Mesenchymal stem cell (in vitro differentiated cells and primary cell): ENCODE measurements around the gene CEP162.
"Not testable (repeated sequence)": the region's sequence is repeated elsewhere in the genome, so short reads cannot be mapped to it uniquely, and the experiment has no call there.

ENCODE experiments used
- DNase-seq: peaks from one replicate; pipeline ENCODE4 v3.0.0-alpha.2; 2013
- H2AFZ ChIP-seq: one replicate; pipeline ENCODE4 v1.6.1; 2013; ENCODE audit warnings: low read depth, mild to moderate bottlenecking, control low read depth, inconsistent platforms, low read length, moderate library complexity
- H2AK5ac ChIP-seq: 2 replicates; pipeline ENCODE4 v1.6.1; 2013; ENCODE audit warnings: low read length, moderate library complexity, mild to moderate bottlenecking, inconsistent platforms; ENCODE audit not compliant: severe bottlenecking
- H2BK120ac ChIP-seq: one replicate; pipeline ENCODE4 v1.6.1; 2013; ENCODE audit warnings: low read depth, mild to moderate bottlenecking, inconsistent platforms, low read length, moderate library complexity
- H2BK12ac ChIP-seq, 2 experiments: one replicate each; pipeline ENCODE4 v1.6.1; 2013; ENCODE audit warnings: inconsistent platforms in 2 of 2, low read length in 2 of 2, mild to moderate bottlenecking in 2 of 2, moderate library complexity in 2 of 2, control low read depth in 1 of 2
- H2BK15ac ChIP-seq: one replicate; pipeline ENCODE4 v1.6.1; 2013; ENCODE audit warnings: mild to moderate bottlenecking, low read depth, inconsistent platforms; ENCODE audit not compliant: poor library complexity, severe bottlenecking
- H2BK5ac ChIP-seq: 2 replicates; pipeline ENCODE4 v1.6.1; 2013; ENCODE audit warnings: low read depth, mild to moderate bottlenecking, low read length, control low read depth, inconsistent platforms; ENCODE audit not compliant: poor library complexity, severe bottlenecking
- H3K14ac ChIP-seq, 2 experiments: one replicate each; pipeline ENCODE4 v1.6.1; 2013; ENCODE audit warnings: inconsistent platforms in 2 of 2, low read length in 2 of 2, control low read depth in 1 of 2, mild to moderate bottlenecking in 1 of 2, moderate library complexity in 1 of 2
- H3K18ac ChIP-seq, 2 experiments: one replicate each; pipeline ENCODE4 v1.6.1; 2013; ENCODE audit warnings: inconsistent platforms in 2 of 2, low read length in 2 of 2, control low read depth in 1 of 2, low read depth in 1 of 2, mild to moderate bottlenecking in 1 of 2
- H3K23ac ChIP-seq, 2 experiments: one replicate each; pipeline ENCODE4 v1.6.1; 2013; ENCODE audit warnings: inconsistent platforms in 2 of 2, low read length in 2 of 2, mild to moderate bottlenecking in 2 of 2, moderate library complexity in 2 of 2, control low read depth in 1 of 2
- H3K27ac ChIP-seq: 2 replicates; pipeline ENCODE4 v1.5.1; 2013; ENCODE audit warnings: mild to moderate bottlenecking, moderate library complexity, low read length, control low read depth, inconsistent platforms; ENCODE audit not compliant: poor library complexity, severe bottlenecking
- H3K27me3 ChIP-seq, 2 experiments: 2 replicates each; pipeline versions ENCODE4 v1.6.1 to v1.7.0; 2013; ENCODE audit warnings: low read length in 2 of 2, mild to moderate bottlenecking in 2 of 2, moderate library complexity in 2 of 2, control low read depth in 1 of 2, inconsistent platforms in 1 of 2; ENCODE audit not compliant: control insufficient read depth in 1 of 2, insufficient read depth in 1 of 2
- H3K36me3 ChIP-seq, 2 experiments: 2 replicates each; pipeline versions ENCODE4 v1.6.1 to v1.7.0; 2013; ENCODE audit warnings: low read length in 2 of 2, control low read depth in 1 of 2, inconsistent platforms in 1 of 2, low read depth in 1 of 2, mild to moderate bottlenecking in 1 of 2; ENCODE audit not compliant: insufficient read depth in 2 of 2, control insufficient read depth in 1 of 2
- H3K4ac ChIP-seq, 2 experiments: one replicate each; pipeline ENCODE4 v1.6.1; 2013; ENCODE audit warnings: inconsistent platforms in 2 of 2, low read length in 2 of 2, mild to moderate bottlenecking in 2 of 2, moderate library complexity in 2 of 2, control low read depth in 1 of 2, low read depth in 1 of 2
- H3K4me1 ChIP-seq: 2 replicates; pipeline ENCODE4 v1.6.1; 2013; ENCODE audit warnings: low read depth, low read length, control low read depth; ENCODE audit not compliant: control insufficient read depth, insufficient read depth
- H3K4me2 ChIP-seq: 2 replicates; pipeline ENCODE4 v1.6.1; 2013; ENCODE audit warnings: low read length, mild to moderate bottlenecking, inconsistent platforms; ENCODE audit not compliant: poor library complexity, severe bottlenecking
- H3K4me3 ChIP-seq, 2 experiments: 2 replicates each; pipeline versions ENCODE4 v1.5.1 to v1.7.0; 2013; ENCODE audit warnings: low read length in 2 of 2, mild to moderate bottlenecking in 2 of 2, control low read depth in 1 of 2, low read depth in 1 of 2; ENCODE audit not compliant: insufficient read depth in 1 of 2
- H3K79me1 ChIP-seq: replicated peaks from 2 replicates; pipeline ENCODE4 v1.6.1; 2013; ENCODE audit warnings: mild to moderate bottlenecking, control low read depth, low read length, inconsistent platforms; ENCODE audit not compliant: poor library complexity, severe bottlenecking
- H3K9ac ChIP-seq: 2 replicates; pipeline ENCODE4 v1.7.0; 2013; ENCODE audit warnings: mild to moderate bottlenecking, low read length, moderate library complexity
- H3K9me3 ChIP-seq: 2 replicates; pipeline ENCODE4 v1.7.0; 2013; ENCODE audit warnings: mild to moderate bottlenecking, low read length; ENCODE audit not compliant: control insufficient read depth
- H4K8ac ChIP-seq: one replicate; pipeline ENCODE4 v1.6.1; 2013; ENCODE audit warnings: inconsistent platforms, mild to moderate bottlenecking, low read length, moderate library complexity
- H4K91ac ChIP-seq: one replicate; pipeline ENCODE4 v1.6.1; 2013; ENCODE audit warnings: mild to moderate bottlenecking, low read length, inconsistent platforms
- WGBS: methylation state at CpG from one replicate; pipeline ENCODE4 v1.1.7; 2013; ENCODE audit warnings: mixed read lengths; 5-methylcytosine and 5-hydroxymethylcytosine counted together

Gene CEP162

GRCh38 chr6:84129588-84129987 lies 97.9 kb downstream of the CEP162 start:
- not testable (repeated sequence) for H3K4me3 ChIP-seq, H3K4me2 ChIP-seq, H3K9me3 ChIP-seq, H3K4me1 ChIP-seq, DNase-seq, H4K91ac ChIP-seq, H2AFZ ChIP-seq, H3K14ac ChIP-seq, H3K27me3 ChIP-seq, H3K79me1 ChIP-seq, H2AK5ac ChIP-seq, H2BK12ac ChIP-seq, H4K8ac ChIP-seq, H2BK15ac ChIP-seq, H3K23ac ChIP-seq, H3K9ac ChIP-seq, H3K27ac ChIP-seq, H3K18ac ChIP-seq, H2BK5ac ChIP-seq, H3K4ac ChIP-seq, H2BK120ac ChIP-seq
- 95% methylated on average over 1 of the region's 1 CpG for WGBS
- H3K36me3 ChIP-seq = peaks cover 12 to 14% of the 10 kb centered on the region in 2 experiments

DNA sequence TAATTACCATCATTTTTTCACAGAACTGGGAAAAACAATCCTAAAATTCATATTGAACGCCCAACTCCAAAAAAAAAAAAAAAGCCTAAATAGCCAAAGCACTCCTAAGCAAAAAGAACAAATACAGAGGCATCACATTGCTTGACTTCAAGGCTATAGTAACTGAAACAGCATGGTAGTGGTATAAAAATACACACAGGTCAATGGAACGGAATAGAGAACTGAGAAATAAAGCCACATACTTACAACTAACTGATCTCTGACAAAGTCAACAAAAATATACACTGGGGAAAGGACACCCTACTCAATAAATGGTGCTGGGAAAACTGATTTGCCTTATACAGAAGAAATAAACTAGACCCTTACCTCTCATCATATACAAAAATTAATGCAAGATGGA lies 104.3 kb downstream of the CEP162 start:
- Histone ChIP-seq H4K8ac (no peak overlapping the region), H3K9ac (no peak overlapping the region), H3K27me3 (no peaks in the 10 kb centered on the region), H2AK5ac (no peak overlapping the region), H3K4ac (no peak overlapping the region), H3K4me3 (no peak overlapping the region), H3K14ac (no peak overlapping the region), H3K9me3 (no peaks in the 10 kb centered on the region), H3K36me3 (peaks cover 3 to 23% of the 10 kb centered on the region in 2 experiments), H3K18ac (no peak overlapping the region), H3K27ac (no peak overlapping the region), H2BK15ac (no peak overlapping the region), H2BK12ac (no peak overlapping the region), H2AFZ (no peak overlapping the region), H4K91ac (no peak overlapping the region), H3K23ac (no peak overlapping the region), H3K79me1 (no peaks in the 10 kb centered on the region), H2BK5ac (no peak overlapping the region), H2BK120ac (no peak overlapping the region), H3K4me2 (no peak overlapping the region), H3K4me1 (no peaks in the 10 kb centered on the region)
- 100% methylated on average over 2 of the region's 2 CpGs for WGBS
- DNase-seq = no peak

DNA sequence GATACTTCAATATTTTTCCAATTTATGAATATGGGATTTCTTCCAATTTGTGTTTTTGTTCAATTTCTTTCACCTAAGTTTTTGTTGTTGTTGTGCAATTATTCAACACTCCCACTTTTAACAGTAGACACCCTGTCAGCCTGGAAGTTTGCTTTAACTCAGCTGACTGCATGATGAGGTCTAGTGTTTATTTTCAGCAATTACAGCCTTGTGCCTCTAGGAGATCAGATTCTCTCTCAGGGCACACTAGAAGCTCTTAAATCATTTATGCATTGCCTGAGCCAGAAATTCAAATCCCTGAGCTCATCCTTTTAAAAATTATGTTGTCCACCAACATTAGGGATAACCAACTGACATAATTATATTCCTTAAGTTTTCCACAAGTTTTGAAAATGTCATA lies 108.2 kb downstream of the CEP162 start:
- Histone ChIP-seq H4K8ac (no peak overlapping the region), H3K4me1 (no peaks in the 10 kb centered on the region), H3K36me3 (peaks cover 3 to 9% of the 10 kb centered on the region in 2 experiments), H2BK12ac (no peak overlapping the region), H3K18ac (no peak overlapping the region), H3K27me3 (no peaks in the 10 kb centered on the region), H3K4me2 (no peak overlapping the region), H3K27ac (no peak overlapping the region), H3K9ac (no peak overlapping the region), H3K4ac (no peak overlapping the region), H3K9me3 (no peaks in the 10 kb centered on the region), H2BK15ac (no peak overlapping the region), H2BK5ac (no peak overlapping the region), H4K91ac (no peak overlapping the region), H3K79me1 (no peaks in the 10 kb centered on the region), H2AFZ (no peak overlapping the region), H2BK120ac (no peak overlapping the region), H3K14ac (no peak overlapping the region), H3K23ac (no peak overlapping the region), H3K4me3 (no peak overlapping the region), H2AK5ac (no peak overlapping the region)
- DNase-seq = no peak

- H3K4me3 ChIP-seq = no peak overlapping the region
- no peak overlapping the region for H2AK5ac ChIP-seq
- H3K79me1 ChIP-seq = no peaks in the 10 kb centered on the region
- H3K4me1 ChIP-seq = no peaks in the 10 kb centered on the region
- no peak overlapping the region for H3K9ac ChIP-seq
- H3K14ac ChIP-seq = no peak overlapping the region
- no peak overlapping the region for H2BK120ac ChIP-seq
- no peaks in the 10 kb centered on the region for H3K27me3 ChIP-seq
- H3K27ac ChIP-seq = no peak overlapping the region
- peaks cover 1 to 3% of the 10 kb centered on the region in 2 experiments for H3K36me3 ChIP-seq
- H3K18ac ChIP-seq = no peak overlapping the region
- H3K23ac ChIP-seq = no peak overlapping the region
- no peak for DNase-seq
- WGBS = 91% methylated on average over 5 of the region's 5 CpGs
- no peak overlapping the region for H3K4ac ChIP-seq
- no peak overlapping the region for H3K4me2 ChIP-seq
- H2BK5ac ChIP-seq = no peak overlapping the region
- no peak overlapping the region for H4K8ac ChIP-seq
- no peaks in the 10 kb centered on the region for H3K9me3 ChIP-seq
- H2BK15ac ChIP-seq = no peak overlapping the region
- H2AFZ ChIP-seq = no peak overlapping the region
- H2BK12ac ChIP-seq = no peak overlapping the region
- H4K91ac ChIP-seq = no peak overlapping the region
Measured at GRCh38 chr6:84118191-84118590, 109.3 kb downstream of the CEP162 start.
